ENCODE results near the gene ACP6.

The ACP6 gene

GRCh38 chr1:147651466-147651865 is 18.9 kb downstream of the ACP6 start:
- no peak for DNase-seq (ENCODE audit: low read depth)

GRCh38 chr1:147648933-147649332 is 21.4 kb downstream of the ACP6 start:
- no peak for DNase-seq (ENCODE audit: low read depth)

DNA sequence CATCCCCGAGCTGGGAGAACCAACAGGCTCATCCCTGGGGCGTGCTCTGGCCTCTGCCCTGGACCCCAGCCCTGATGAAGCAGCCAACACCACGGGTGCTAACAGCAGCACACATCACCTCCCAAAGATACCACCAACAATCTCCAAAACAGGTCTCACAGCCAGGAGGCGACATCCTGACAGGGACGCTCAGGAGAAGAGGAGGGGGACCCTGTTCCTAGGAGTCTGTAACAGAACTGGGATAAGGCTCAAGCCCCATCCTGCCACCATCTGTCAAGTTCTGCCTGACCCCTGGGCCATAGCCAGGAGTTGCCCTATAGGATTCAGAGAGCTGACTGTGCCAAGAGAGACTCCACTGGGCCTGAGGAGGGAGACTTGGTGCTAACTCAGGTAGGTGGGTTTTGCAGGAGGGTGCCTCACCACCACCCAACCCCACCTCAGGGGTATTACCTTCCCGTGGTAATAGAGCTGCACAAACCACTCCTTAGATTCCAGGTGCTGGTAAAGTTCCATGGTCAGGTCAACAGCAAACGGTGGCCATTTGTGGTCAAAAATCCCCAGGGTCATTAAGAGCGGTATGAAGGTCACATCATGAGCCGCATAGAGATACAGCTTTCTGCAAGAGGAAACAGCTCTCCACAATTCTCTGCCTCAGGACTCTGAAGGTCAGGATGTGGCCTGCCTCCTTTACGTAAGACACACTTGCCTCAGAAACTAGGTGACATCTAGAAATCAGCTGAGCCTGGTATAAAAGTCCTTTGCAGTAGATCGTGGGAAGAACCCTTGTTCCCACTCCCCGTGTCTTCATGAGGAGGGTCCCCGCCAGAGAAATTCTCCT is 22.3 kb downstream of the ACP6 start:
- DNase-seq (ENCODE audit: low read depth) = no peak

DNA sequence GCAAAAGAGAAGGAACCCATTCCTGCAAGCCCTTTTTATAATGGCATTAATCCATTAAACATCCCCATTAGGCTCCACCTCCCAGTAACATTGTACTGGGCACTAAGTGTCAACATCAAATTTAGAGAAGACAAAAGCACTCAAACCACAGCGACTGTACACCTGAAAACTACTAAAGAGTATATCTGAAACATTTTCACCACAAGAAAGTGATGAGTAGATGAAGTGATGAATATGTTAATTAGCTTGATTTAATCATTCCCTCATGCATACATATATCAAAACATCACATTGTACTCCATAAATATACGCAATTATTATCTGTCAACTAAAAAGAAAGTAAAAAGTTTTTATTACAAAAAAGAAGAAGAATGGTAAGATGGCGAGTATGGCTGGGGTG is 26.4 kb downstream of the ACP6 start:
- no peak for DNase-seq (ENCODE audit: low read depth)

- DNase-seq (ENCODE audit: low read depth) = no peak
Measured at GRCh38 chr1:147641695-147642592, 28.4 kb downstream of the ACP6 start.

DNA sequence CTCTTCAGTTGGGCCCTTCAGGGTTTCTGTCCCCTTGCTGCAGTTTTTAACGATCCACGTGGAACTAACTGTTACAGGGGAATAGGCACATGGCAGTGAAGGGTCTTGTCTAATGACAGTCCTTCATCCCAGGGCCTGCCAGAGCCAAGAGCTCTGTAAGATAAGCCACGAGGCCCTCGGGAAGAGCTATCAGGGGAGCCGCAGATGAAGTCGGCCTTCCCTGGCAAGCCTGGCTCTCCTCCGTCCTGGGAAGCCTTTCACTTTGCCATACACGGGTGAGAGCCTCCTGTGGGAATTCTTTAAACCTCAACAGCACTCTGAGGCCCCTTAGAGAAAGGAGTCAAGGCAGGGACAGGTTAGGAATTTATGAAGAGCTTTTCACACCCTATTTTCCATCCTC is 29.0 kb downstream of the ACP6 start:
- no peak for DNase-seq (ENCODE audit: low read depth)

DNA sequence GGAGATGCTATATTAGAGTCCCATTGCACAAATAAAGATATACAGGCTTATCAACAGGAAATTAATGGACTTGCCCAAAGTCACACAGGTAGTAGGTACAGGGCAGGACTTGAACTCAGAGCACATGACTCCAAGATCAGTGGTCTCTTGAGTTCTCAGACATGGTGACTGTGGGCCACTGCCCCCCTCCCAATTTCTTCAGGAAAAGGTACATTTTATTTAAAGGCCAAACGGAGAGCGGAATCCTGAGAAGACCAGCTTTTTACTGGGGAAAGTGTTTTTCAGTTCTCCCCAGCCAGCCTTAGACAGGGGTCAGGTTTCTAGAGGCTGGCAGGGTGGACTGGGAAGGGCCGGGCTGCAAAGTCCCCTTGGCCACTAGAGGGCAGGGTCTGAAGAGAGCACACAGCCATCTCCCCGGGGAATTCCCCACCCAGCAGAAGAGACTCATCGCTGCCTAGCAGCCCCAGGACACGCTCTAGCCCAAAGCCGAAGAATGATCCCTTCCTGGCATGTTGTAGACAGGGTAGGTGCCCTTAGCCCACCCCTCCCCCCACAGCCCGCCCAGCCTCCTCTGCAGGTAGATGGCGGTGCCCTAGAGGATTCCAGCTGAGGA is 29.7 kb downstream of the ACP6 start:
- peak; percentile 58 for DNase-seq (ENCODE audit: low read depth)

DNA sequence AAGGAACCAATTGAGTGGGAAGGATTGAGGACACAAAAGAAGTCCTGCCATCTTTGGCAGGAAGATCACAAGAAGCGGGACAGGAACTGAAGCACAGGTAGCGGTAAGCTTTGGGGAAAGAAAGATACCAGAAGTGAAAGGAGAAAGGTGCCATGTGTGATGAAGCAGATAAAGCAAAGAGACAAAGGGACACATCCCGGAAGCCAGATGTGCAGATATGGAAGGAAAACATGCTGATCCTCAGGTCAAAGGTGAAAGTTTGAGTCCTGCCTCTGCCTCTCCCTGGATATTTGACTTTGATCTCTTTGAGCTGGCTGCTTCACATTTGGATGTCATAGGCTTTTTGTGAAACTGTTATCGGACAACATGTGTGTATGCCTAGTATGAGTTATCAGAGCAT is 34.0 kb downstream of the ACP6 start:
- no peak for DNase-seq (ENCODE audit: low read depth)

DNA sequence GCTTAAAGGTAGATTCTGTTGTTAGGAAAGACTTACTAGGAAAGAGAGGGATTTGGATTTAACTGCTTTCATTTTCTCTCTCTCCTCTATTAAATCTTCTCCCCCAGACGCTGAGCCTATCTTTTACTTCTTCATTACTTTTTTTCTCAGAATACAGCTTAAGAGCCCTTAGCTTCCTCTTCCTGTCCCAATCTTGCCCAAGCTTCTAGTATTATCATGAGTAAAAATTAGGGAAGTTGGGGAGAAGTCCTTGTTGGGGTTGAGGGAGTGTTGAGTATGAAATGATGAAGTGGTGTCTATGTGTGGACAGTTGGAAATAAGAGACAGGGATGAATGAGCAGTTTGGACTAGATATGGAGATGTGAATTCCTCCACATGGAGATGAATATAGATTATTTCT is 35.0 kb downstream of the ACP6 start:
- DNase-seq (ENCODE audit: low read depth) = no peak

DNA sequence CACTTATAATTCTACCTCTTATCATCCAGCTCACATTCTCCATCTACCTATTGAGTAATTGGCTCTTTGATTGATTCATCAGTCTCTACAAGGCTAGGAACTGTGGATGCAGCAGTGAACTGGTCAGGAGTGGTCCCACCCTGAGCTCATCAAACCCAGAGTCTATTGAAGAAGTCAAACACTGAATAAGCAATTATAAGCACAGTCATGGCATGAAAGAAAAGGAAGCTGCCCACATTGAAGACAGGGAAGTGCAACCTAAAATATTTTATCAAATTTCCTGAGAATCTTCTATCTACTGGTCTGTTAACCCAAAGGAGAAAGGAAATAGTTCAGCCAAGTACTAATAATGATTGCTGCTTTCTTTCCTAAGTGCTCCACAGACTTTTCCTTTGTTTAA is 35.7 kb downstream of the ACP6 start:
- DNase-seq (ENCODE audit: low read depth) = no peak

DNA sequence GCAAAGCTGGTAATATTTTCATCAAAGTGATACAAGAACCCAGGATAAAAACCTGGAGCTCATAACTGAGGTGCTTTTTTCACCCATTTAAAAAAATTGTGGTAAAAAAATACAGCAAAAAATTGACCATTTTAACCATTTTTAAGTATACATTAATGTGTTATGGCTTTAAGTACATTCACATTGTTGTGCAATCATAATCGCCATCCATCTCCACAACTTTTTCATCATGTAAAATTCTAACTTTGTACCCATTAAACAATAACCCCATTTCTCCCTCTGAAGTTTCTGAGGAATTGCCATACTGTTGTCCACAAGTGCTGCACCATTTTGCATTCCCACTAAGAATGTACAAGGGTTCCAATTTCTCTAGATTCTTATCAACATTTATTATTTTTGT is 36.6 kb downstream of the ACP6 start:
- no peak for DNase-seq (ENCODE audit: low read depth)

DNA sequence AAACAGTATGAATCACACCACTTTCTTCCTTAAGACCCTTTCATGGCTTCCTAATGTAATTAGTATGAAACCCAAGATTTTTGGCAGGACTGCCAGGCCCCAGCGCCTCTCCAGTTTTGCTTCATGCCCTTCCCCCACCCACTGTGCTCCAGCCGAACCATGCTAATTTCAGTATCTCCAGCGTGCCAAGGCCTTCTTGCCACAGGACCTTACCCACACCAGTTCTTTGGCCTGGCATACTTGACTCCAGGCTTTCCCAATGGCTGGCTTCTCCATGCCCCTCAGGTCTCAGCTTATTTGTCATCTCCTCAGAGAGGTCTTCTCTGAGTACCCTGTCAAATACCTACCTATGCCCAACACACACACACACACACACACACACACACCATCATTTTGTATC is 38.5 kb downstream of the ACP6 start:
- no peak for DNase-seq (ENCODE audit: low read depth)

DNA sequence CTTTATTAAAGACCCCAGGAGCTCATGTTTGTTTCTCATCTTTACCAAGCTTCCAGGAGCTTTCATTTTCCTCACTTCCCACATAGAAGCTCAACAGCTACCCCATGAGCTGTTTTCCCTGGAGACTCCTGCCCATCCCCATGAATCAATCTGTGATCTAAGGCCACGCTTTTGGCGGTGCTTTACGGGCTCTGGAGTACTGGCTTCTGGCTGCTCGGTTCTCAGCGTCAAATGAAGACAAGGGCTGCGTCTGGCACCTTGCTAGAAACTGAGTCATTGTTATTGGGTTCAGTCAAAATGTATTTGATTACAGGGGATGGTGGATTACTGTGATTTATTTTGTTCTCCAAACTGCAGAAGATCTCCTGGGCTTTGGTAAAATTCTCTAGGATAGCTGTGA is 39.9 kb downstream of the ACP6 start:
- DNase-seq (ENCODE audit: low read depth) = no peak

DNA sequence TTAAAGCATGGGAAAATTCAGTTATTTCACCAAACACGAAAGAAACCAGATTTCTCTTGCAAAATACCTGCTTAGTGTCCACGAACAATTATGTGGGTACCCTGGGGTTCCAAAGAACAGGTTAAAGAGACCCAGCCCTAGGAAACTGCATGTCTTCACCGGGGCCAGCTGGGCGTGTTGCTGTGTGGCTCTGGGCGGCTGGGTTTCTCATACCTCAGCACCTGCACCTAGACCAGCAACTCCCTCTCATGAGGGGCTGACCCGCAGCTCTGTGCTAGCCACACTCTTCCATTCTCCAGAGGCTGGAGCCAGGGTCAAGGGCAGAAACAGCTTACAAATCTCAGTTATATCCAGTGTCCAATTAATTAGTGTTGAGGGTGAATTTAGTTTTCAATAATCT is 40.3 kb downstream of the ACP6 start:
- DNase-seq (ENCODE audit: low read depth) = no peak

GRCh38 chr1:147628441-147628840 is 41.9 kb downstream of the ACP6 start:
- DNase-seq (ENCODE audit: low read depth) = no peak

DNA sequence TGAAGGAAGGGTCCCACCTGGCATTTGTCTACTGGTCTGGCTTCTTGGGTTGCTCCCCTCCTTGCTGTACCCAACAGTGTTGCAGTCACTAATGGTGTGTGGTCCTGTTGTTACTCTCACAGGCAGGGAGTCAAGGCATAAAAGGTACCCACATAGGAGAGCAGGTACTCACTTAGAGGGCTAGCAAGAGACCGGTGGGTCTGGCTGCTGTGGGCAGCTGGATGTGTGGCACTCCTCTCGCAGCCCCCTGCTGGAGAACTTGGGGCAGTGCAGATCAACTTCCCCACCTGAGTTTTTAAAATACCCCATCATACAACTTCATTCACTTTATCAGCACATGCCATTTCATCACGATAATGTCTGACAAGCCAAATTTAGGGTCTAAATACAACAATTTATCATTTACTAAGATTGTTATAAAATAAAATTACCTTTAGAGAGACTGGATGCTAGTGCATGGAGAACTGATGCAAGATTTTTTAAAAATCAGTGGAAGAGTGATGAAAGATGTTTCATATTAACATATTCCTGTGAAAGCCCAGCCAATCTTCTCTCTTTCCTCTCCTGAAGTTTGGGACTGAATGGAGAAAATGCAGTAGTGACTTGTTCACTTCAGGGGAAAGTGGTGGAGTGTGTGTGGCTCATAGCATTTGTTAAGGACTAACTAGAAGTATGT is 42.8 kb downstream of the ACP6 start:
- no peak for DNase-seq (ENCODE audit: low read depth)

- no peak for DNase-seq (ENCODE audit: low read depth)
Measured at GRCh38 chr1:147626739-147627138, 43.6 kb downstream of the ACP6 start.

DNA sequence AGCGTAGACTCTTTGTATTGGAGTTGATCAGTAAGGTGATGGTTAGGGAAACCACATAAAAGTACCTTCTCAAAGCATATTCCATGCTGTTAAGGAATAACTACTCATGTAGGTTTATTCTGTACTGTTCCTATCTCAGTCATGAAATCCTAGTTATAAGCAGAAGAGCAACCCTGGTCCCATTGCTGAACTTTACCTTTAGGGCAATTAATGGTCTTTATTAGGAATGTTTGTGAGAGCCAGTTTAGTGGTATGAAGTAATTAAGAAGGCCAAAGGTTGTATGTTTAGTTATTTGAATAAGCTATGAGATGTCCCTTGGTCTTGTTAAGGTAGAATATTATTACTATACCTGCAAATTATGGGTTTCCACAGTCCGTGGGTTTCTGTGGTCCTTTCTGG is 44.0 kb downstream of the ACP6 start:
- DNase-seq (ENCODE audit: low read depth) = no peak

DNA sequence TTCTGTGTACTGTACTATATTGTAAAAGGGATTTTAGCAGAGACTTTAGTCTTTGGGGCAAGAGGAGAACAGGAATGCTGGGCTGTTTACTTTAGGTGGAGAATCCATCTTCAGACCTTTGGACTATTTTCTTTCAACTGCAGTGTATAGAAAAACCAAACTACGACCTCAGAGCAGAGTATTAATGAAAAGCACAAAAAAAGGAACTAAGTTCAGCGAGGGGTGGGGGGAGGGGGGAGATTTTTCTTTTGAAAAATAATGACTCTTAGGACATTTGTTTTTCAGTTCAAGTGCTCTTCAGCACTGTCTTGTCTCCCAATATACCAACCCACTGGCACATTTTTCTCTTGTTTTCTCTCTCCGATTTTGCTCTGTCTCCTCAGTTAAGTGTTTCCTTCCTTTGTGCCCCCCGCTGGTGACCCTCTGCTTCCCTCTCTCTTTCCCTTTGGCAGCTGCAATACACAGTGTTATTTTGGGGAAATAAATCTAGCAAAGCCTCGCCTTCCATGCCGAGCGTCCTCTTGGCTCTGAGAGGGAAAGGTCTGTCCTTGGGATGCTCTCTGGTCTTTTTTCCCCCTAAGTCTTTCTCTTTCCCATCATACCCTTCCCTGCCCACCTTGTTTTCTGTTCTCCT is 44.8 kb downstream of the ACP6 start:
- DNase-seq (ENCODE audit: low read depth) = no peak

GRCh38 chr1:147624529-147624928 is 45.8 kb downstream of the ACP6 start:
- no peak for DNase-seq (ENCODE audit: low read depth)

- DNase-seq (ENCODE audit: low read depth) = no peak
Measured at GRCh38 chr1:147624011-147624410, 46.3 kb downstream of the ACP6 start.

DNA sequence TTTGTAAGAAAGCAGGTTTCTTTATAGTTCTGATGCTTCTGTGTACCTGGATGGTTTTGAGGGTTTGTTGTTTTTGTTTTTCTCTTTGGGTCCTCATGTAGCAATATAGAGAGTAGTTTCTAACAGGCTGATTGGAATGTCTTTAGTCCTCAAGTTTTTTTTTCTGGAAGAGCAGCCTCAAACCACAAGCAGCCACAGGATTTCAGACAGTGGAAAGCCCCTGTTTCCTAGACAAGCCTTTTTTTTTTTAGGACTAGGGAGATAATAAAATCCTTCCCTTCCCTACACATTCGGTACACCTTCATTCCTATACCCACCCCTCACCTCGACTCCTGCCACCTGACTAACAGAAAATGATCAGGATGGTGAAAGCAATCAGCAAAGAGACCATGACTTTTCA is 47.6 kb downstream of the ACP6 start:
- DNase-seq (ENCODE audit: low read depth) = no peak

All from stimulated activated CD8-positive, alpha-beta memory T cell treated with anti-CD3 and anti-CD28 coated beads, Interleukin-7, amount 100 ng/mL, for 24 hours (primary cell).